Central memory CD8-positive, alpha-beta T cell (primary cell): ENCODE results near the gene PITPNC1.
A peak's percentile ranks its signal among the peaks of the same experiment; 100 is the strongest.
"Not testable (repeated sequence)": the region's sequence is repeated elsewhere in the genome, so short reads cannot be mapped to it uniquely, and the experiment has no call there.

Source experiments
- ATAC-seq: fragments of 150-1000 bp; cut with Tn5 transposase; replicated peaks from 2 replicates; pipeline ENCODE4 v1.10.0; 2022; ENCODE audit warnings: mild to moderate bottlenecking, moderate FRiP score, moderate number of reproducible peaks; ENCODE audit not compliant: poor library complexity, severe bottlenecking; ENCODE audit errors: extremely low read depth
- DNase-seq, 2 donors: peaks; one replicate each; pipeline ENCODE4 v3.0.0; 2021; ENCODE audit warnings: low spot score in 2 of 2
- H3K27ac Mint-ChIP-seq: one replicate; pipeline ENCODE4 v1.8.0; 2022; ENCODE audit warnings: low read depth, mild to moderate bottlenecking, moderate library complexity, mixed read lengths
- H3K27me3 Mint-ChIP-seq: one replicate; pipeline ENCODE4 v1.8.0; 2022; ENCODE audit warnings: mixed read lengths
- H3K36me3 Mint-ChIP-seq: one replicate; pipeline ENCODE4 v1.8.0; 2022; ENCODE audit warnings: mild to moderate bottlenecking, moderate library complexity, mixed read lengths; ENCODE audit not compliant: insufficient read depth
- H3K4me1 Mint-ChIP-seq: one replicate; pipeline ENCODE4 v1.8.0; 2022; ENCODE audit warnings: mixed read lengths
- H3K4me3 Mint-ChIP-seq: one replicate; pipeline ENCODE4 v1.8.0; 2022; ENCODE audit warnings: mild to moderate bottlenecking, moderate library complexity, mixed read lengths
- H3K9me3 Mint-ChIP-seq: one replicate; pipeline ENCODE4 v1.8.0; 2022; ENCODE audit warnings: mixed read lengths

The PITPNC1 gene

DNA sequence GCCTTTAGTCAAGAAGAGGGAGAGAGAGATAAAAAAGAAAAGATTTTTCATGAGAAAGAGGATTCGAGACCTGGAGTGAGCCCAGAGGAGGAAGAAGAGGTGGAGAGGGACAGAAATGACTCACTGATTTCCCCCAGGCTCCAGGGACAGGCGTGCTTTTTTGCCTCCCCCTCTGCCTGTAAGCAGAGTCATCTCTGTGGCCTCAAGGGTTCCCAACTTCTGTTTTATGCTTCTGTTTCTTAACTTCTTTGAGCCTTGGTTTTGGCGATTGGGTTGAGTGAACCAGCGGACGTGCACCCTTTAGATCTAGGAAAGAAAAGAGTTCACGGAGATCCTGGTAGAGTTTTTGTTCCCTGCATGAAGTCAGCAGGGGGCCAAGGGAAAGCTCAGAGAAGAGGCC lies 192.8 kb downstream of the PITPNC1 start:
- Mint-ChIP-seq H3K9me3 (no peaks in the 10 kb centered on the region), H3K4me1 (peaks cover 48% of the 10 kb centered on the region), H3K36me3 (peaks cover 27% of the 10 kb centered on the region), H3K4me3 (no peak overlapping the region), H3K27ac (peak overlapping the region; percentile 79), H3K27me3 (no peaks in the 10 kb centered on the region)
- DNase-seq (no peak), ATAC-seq (no peak)

DNA sequence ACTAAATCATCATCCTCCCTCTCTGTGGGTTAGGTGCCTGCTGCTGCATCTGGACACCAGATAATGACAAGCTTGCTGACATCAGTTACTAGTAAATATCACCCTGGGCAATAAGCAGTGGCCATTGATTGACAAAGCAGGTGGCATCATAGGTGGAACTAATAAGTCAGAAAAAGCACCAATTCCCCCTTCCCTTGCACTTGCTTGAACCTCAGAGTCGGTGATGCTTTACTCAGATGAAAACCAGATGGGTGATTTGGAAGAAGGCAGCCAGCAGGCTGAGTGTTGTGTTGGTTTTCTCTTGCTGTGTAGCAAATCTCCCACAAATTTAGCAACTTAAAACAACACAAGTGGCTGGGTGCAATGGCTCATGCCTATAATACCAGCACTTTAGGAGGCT lies 193.7 kb downstream of the PITPNC1 start:
- peaks cover 57% of the 10 kb centered on the region for H3K4me1 Mint-ChIP-seq
- no peak overlapping the region for H3K4me3 Mint-ChIP-seq
- H3K36me3 Mint-ChIP-seq, result peaks cover 24% of the 10 kb centered on the region
- H3K27ac Mint-ChIP-seq, result no peak overlapping the region
- no peaks in the 10 kb centered on the region for H3K27me3 Mint-ChIP-seq
- no peaks in the 10 kb centered on the region for H3K9me3 Mint-ChIP-seq
- no peak for ATAC-seq
- no peak for DNase-seq

DNA sequence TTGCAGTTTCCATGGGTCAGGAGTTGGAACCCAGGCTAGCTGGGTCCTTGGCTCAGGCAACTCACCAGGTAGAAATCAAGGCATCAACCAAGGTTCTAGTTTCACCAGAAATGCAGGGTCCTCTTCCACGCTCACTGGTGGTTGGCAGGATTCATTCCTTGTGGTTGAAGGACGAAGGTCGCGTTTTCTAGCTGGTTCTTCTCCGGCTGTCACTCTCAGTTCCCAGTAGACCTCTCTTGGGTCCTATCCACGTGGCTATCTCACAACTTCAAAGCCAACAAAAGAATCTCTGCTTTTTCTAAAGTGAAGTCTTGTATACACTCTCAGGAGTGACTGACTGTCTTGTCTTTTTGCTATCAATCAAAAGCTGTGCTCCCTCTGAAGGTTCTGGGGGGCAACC lies 194.4 kb downstream of the PITPNC1 start:
- H3K27me3 Mint-ChIP-seq, result no peaks in the 10 kb centered on the region
- no peaks in the 10 kb centered on the region for H3K9me3 Mint-ChIP-seq
- DNase-seq, result no peak
- no peak for ATAC-seq
- peak overlapping the region; percentile 8 for H3K27ac Mint-ChIP-seq
- H3K36me3 Mint-ChIP-seq, result peaks cover 24% of the 10 kb centered on the region
- no peak overlapping the region for H3K4me3 Mint-ChIP-seq
- H3K4me1 Mint-ChIP-seq, result peaks cover 57% of the 10 kb centered on the region

DNA sequence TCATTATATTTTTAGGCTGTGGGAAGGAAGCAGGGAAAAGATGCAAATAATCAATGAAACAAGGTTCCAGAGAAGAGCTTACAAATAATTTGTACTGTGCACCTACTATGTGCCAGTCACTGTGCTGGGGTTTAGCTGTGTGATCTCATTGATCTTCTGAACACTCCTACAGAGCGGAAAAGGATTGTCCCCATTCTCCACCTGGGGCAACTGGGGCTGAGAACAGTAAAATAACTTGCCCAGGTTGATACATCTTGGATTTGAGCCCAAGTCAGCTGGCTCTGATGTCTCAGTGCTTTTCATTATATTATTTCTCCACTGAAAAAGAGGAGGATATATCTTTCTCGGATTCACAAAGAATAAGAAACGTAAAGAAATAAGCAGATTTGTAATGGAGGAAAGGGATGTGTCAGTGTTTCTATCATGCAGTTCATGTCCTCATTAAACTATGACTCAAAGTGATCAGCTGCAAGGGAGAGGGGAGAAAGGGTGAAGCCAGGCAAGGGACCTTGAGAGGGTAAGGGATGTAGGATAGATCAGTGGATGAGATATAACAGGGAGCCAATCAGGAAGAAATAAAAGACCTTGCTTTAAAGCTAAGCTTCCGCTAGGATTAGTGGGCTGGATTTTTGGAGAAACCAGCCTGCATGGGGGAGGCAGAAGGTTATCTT lies 197.0 kb downstream of the PITPNC1 start:
- H3K36me3 Mint-ChIP-seq, result peaks cover 26% of the 10 kb centered on the region
- no peak overlapping the region for H3K4me3 Mint-ChIP-seq
- H3K27me3 Mint-ChIP-seq, result no peaks in the 10 kb centered on the region
- DNase-seq (no peak), ATAC-seq (no peak)
- peaks cover 55% of the 10 kb centered on the region for H3K4me1 Mint-ChIP-seq
- peak overlapping the region; percentile 8 for H3K27ac Mint-ChIP-seq
- no peaks in the 10 kb centered on the region for H3K9me3 Mint-ChIP-seq

DNA sequence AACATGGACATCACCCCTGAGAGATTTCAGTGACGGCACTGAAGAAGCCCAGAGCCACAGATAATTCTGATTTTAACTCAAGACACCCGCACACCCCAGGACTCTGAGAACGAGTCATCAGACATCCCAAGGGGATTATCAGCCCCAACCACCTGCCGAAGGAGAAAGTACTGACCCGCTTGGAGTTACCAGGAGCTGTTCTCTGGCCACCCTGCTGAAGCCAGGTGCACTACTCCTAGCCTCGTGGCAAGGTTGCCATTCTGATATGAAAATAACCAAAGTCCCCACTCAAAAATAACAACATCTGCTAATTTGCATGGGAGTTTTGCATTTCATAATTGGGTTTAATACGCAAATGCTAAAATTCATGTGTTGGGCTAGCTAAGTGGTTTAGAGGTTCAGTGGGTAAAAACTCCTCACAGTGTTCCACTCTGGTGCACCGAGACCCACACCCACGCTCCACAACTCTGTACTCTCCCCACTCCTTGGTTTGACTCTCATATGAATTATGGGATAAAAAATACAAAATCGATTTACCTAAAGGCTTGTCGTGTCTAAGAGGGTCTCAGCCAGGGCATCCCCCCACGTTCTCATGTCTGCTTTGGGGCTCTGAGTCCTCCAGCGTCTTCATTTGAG lies 197.7 kb downstream of the PITPNC1 start:
- Mint-ChIP-seq H3K36me3 (peaks cover 25% of the 10 kb centered on the region), H3K27ac (no peak overlapping the region), H3K4me1 (peaks cover 49% of the 10 kb centered on the region), H3K4me3 (no peak overlapping the region), H3K9me3 (no peaks in the 10 kb centered on the region), H3K27me3 (no peaks in the 10 kb centered on the region)
- ATAC-seq, result no peak
- no peak for DNase-seq

DNA sequence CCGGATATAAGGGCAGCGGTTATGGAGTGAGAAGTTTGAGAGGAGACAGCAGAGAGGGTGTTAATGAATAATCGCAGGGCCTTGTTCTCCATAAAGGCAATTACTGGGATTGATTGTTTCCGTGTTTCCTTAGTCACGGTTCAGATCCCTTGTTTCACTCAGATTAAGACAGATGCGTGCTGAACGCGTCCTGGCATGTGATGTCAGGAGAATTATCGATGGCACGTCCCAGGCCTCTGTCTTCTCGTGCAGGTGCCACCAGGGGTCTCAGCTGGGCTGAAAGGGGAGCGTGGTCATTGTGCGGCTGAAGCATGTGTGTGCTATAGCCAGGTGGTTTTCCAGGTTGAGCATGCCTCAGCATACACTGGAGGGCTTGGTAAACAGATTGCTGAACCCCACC lies 198.2 kb downstream of the PITPNC1 start:
- ATAC-seq (no peak), DNase-seq (no peak)
- Mint-ChIP-seq H3K4me3 (peak overlapping the region; percentile 39), H3K4me1 (peaks cover 44% of the 10 kb centered on the region), H3K27ac (no peak overlapping the region), H3K27me3 (no peaks in the 10 kb centered on the region), H3K9me3 (no peaks in the 10 kb centered on the region), H3K36me3 (peaks cover 29% of the 10 kb centered on the region)

DNA sequence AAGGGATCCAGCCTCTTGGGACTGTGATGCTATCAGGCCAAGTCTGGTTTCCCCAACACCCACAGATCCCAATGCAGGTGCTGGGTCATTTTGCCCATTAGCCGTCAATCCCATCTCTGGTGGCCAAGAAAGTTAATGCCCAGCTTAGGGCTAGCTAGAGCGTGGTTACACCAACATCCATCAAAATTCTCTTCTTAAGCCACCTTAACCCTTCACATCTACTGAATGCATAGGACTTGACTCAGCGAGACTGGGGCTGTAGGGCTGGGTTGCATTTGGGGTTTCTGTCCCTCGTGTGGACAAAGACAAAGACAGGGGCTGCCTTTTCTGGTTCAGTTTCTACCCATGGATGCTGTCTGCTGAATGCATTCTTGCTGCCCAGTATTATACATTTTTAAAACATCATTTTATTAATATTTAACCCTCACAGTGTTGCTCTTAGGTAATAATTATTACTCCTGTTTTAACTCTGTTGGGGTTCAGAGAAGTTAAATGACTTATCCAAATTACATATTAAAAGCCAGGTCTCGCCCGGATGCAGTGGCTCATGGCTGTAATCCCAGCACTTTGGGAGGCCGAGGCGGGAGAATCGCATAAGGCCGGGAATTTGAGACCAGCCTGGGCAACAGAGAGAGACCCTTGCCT lies 199.5 kb downstream of the PITPNC1 start:
- no peak overlapping the region for H3K27ac Mint-ChIP-seq
- H3K27me3 Mint-ChIP-seq, result no peaks in the 10 kb centered on the region
- H3K4me1 Mint-ChIP-seq, result peaks cover 49% of the 10 kb centered on the region
- H3K4me3 Mint-ChIP-seq, result no peak overlapping the region
- no peak for ATAC-seq
- H3K9me3 Mint-ChIP-seq, result no peaks in the 10 kb centered on the region
- peaks cover 24% of the 10 kb centered on the region for H3K36me3 Mint-ChIP-seq
- DNase-seq, result no peak

DNA sequence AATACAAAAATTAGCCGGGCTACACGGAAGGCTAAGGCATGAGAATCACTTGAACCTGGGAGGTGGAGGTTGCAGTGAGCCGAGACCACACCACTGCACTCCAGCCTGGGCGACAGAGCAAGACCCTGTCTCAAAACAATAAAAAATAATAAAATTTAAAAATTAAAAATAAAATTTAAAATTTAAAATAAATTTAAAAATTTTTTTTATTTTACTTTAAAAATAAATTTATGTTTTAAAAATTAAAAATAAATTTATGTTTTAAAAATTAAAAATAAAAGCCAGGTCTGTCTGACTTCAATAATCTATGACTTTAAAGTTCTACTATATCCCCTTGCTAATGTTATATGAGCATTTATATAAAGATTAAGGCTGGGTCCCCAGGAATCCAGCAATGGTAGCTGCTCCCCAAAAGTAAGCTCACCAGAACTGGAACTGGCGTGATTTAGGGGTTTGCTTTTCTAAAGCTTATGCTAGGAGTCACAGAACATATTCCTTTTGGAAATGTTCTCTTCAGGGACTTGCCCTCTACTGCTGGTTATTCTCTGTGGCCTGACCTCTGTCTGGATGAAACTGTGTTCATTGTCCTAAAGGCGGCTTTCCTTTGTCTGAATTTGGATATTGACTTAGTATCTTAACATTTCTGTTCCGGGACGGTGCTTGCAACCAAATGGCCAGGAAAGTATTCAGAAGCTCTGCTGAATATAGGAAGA lies 200.5 kb downstream of the PITPNC1 start:
- Mint-ChIP-seq H3K4me3 (no peak overlapping the region), H3K27ac (no peak overlapping the region)
- DNase-seq, result no peak

DNA sequence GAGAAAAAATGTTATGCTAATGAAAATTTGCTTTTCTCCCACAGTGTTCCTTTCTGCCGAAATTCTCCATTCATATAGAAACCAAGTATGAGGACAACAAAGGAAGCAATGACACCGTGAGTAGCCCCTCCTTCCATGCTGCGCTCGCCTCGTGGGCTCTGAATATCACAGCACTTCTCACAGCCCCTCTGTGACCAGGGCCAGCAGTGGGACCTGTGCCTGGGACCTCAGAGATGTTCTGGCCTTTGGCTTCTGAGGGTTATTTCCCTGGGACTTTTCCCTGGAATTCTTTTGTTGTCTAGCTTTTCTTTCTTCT lies 201.0 kb downstream of the PITPNC1 start:
- H3K27ac Mint-ChIP-seq, result peak overlapping the region; percentile 44
- no peak for ATAC-seq

More for the DNA sequence above, 200.5 kb downstream of the PITPNC1 start:
- Mint-ChIP-seq H3K9me3 (no peaks in the 10 kb centered on the region), H3K4me1 (peaks cover 46% of the 10 kb centered on the region), H3K36me3 (peaks cover 22% of the 10 kb centered on the region), H3K27me3 (no peaks in the 10 kb centered on the region)
- ATAC-seq, result no peak

DNA sequence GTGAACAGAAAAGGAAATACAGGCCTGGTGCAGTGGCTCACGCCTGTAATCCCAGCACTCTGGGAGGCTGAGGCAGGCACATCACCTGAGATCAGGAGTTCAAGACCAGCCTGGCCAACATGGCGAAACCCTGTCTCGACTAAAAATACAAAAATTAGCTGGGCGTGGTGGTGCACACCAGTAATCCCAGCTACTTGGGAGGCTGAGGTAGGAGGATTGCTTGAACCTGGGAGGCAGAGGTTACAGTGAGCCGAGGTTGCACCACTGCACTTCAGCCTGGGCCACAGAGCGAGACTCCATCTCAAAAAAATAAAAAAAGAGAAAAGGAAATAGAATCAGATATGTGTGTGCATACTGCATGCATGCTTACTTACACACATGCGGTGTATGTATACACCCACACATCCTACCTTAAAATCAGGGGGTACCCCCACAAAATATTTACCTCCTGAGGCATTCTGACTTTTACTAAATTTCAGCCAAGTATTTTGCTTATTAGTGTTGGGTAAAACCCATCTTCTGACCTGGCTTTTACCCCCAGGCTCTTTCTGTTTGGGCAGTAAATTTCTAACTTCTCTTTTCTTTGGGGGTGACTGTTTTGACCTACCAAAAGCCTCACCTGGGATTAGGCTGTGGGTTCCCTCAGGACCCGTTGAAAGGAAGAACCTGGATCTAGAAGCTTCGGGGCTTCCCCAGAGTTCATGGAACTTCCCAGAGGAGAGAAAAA lies 201.8 kb downstream of the PITPNC1 start:
- ATAC-seq, H3K9me3 Mint-ChIP-seq, H3K4me3 Mint-ChIP-seq, H3K27me3 Mint-ChIP-seq, DNase-seq: not testable (repeated sequence)
- peak overlapping the region; percentile 44 for H3K27ac Mint-ChIP-seq
- H3K4me1 Mint-ChIP-seq, result peaks cover 35% of the 10 kb centered on the region
- H3K36me3 Mint-ChIP-seq, result peaks cover 21% of the 10 kb centered on the region

More for the DNA sequence above, 201.0 kb downstream of the PITPNC1 start:
- DNase-seq, result no peak
- Mint-ChIP-seq H3K4me3 (no peak overlapping the region), H3K4me1 (peaks cover 42% of the 10 kb centered on the region), H3K9me3 (no peaks in the 10 kb centered on the region), H3K27me3 (no peaks in the 10 kb centered on the region), H3K36me3 (peaks cover 19% of the 10 kb centered on the region)

DNA sequence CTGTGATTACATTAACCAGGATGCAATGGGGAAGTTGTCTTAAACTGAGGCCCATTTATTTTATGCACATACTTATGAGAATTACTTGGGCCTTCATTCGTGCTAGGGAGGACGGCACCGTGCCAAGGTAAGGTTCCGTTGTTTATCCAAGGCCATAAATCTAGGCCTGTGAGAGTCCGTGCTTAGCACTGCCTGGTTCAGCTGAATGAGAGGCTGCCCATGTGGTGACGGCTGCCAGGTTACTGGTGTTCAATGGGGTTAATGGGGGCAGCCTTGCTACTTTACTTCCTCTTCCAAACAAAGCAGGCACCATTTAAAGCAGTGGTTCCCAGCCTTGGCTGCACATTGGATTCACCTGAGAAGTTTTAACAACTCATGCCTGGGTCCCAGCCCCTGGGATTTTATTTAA lies 205.6 kb downstream of the PITPNC1 start:
- DNase-seq, result no peak
- H3K36me3 Mint-ChIP-seq, result peaks cover 25% of the 10 kb centered on the region
- H3K27ac Mint-ChIP-seq, result no peak overlapping the region
- no peaks in the 10 kb centered on the region for H3K27me3 Mint-ChIP-seq
- no peaks in the 10 kb centered on the region for H3K9me3 Mint-ChIP-seq
- peaks cover 38% of the 10 kb centered on the region for H3K4me1 Mint-ChIP-seq
- no peak overlapping the region for H3K4me3 Mint-ChIP-seq
- ATAC-seq, result no peak

DNA sequence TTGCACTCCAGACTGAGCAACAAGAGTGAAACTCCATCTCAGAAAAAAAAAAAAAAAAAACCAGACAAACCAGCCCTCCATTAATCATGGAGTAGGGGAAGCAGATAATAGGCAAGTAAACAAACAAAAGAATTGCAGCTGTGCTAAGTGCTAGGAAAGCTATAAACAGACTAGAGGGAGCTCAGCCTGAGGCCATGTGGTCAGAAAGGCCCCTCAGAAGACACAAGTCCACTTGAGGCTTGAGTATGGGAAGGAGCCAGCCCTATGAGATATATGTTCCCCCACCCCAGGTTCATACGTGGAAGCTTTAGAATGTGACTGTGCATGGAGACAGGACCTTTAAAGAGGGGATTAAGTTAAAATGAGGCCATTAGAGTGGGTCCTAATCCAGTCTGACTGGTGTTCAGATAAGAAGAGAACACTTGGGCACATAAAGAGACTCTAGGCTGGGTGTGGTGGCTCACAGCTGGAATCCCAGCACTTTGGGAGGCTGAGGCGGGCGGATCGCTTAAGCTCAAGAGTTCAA lies 208.1 kb downstream of the PITPNC1 start:
- H3K36me3 Mint-ChIP-seq, result peaks cover 15% of the 10 kb centered on the region

More for the DNA sequence above, 208.1 kb downstream of the PITPNC1 start:
- Mint-ChIP-seq H3K27me3 (no peaks in the 10 kb centered on the region), H3K4me3 (no peak overlapping the region), H3K9me3 (no peaks in the 10 kb centered on the region), H3K4me1 (peaks cover 38% of the 10 kb centered on the region), H3K27ac (peak overlapping the region; percentile 32)
- DNase-seq (no peak), ATAC-seq (no peak)
